Measurements from ENCODE around the gene TLR2.

TLR2 gene

GRCh38 chr4:153735906-153736461 lies 51.9 kb downstream of the TLR2 start:
- DNase-seq: no peak

GRCh38 chr4:153741541-153741940 lies 57.5 kb downstream of the TLR2 start:
- no peak for DNase-seq

GRCh38 chr4:153745651-153746050 lies 61.6 kb downstream of the TLR2 start:
- DNase-seq: no peak

GRCh38 chr4:153747406-153747955 lies 63.4 kb downstream of the TLR2 start:
- DNase-seq: no peak

- DNase-seq: no peak
Measured at GRCh38 chr4:153748378-153748777, 64.3 kb downstream of the TLR2 start.

GRCh38 chr4:153750197-153750817 lies 66.2 kb downstream of the TLR2 start:
- DNase-seq: peak; percentile 19

GRCh38 chr4:153755186-153755585 lies 71.1 kb downstream of the TLR2 start:
- no peak for DNase-seq

Measured in SHP77 treated with DMSO at 0.1 percent for 48 hours (cell line).